Activated naive CD4-positive, alpha-beta T cell treated with anti-CD3 and anti-CD28 coated beads, Interleukin-2, amount 50 U/mL, for 16 hours (primary cell): Measurements from ENCODE around the gene NDST4.

Experiments
- DNase-seq: peaks from one replicate; pipeline ENCODE4 v3.0.0-alpha.2; 2020

NDST4 gene

GRCh38 chr4:114900934-114901333 is 212.5 kb downstream of the NDST4 start:
- DNase-seq, result no peak

GRCh38 chr4:114890773-114891172 is 222.6 kb downstream of the NDST4 start:
- no peak for DNase-seq

- no peak for DNase-seq
These were observed 226.7 kb downstream of the NDST4 start for GRCh38 chr4:114886761-114887160.

GRCh38 chr4:114883641-114884040 is 229.8 kb downstream of the NDST4 start:
- no peak for DNase-seq

GRCh38 chr4:114879916-114880669 is 233.3 kb downstream of the NDST4 start:
- DNase-seq, result no peak

GRCh38 chr4:114875630-114876029 is 237.8 kb downstream of the NDST4 start:
- DNase-seq, result no peak

- no peak for DNase-seq
These were observed 239.1 kb downstream of the NDST4 start for GRCh38 chr4:114874321-114874720.

- DNase-seq, result no peak
These were observed 242.4 kb downstream of the NDST4 start for GRCh38 chr4:114870987-114871386.

- DNase-seq, result no peak
These were observed 246.3 kb downstream of the NDST4 start for GRCh38 chr4:114866901-114867670.

GRCh38 chr4:114864060-114864459 is 249.4 kb downstream of the NDST4 start:
- DNase-seq, result no peak

- no peak for DNase-seq
These were observed 252.6 kb downstream of the NDST4 start for GRCh38 chr4:114860786-114861185.

GRCh38 chr4:114857831-114858230 is 255.6 kb downstream of the NDST4 start:
- DNase-seq, result no peak

GRCh38 chr4:114839986-114840385 is 273.4 kb downstream of the NDST4 start:
- no peak for DNase-seq

- no peak for DNase-seq
These were observed 282.8 kb downstream of the NDST4 start for GRCh38 chr4:114830628-114831027.

GRCh38 chr4:114827651-114828050 is 285.8 kb downstream of the NDST4 start:
- DNase-seq, result no peak

- no peak for DNase-seq
These were observed 297.7 kb downstream of the NDST4 start for GRCh38 chr4:114815760-114816159.

- DNase-seq, result no peak
These were observed 299.5 kb downstream of the NDST4 start for GRCh38 chr4:114813961-114814360.

GRCh38 chr4:114811564-114812301 is 301.7 kb downstream of the NDST4 start:
- DNase-seq, result no peak

GRCh38 chr4:114807759-114808404 is 305.5 kb downstream of the NDST4 start:
- peak; percentile 10 for DNase-seq

GRCh38 chr4:114807357-114807756 is 306.1 kb downstream of the NDST4 start:
- no peak for DNase-seq

- no peak for DNase-seq
These were observed 321.4 kb downstream of the NDST4 start for GRCh38 chr4:114791976-114792375.

- no peak for DNase-seq
These were observed 327.9 kb downstream of the NDST4 start for GRCh38 chr4:114785570-114785969.

GRCh38 chr4:114783215-114783595 is 330.2 kb downstream of the NDST4 start:
- no peak for DNase-seq
